ENCODE data around the gene DUSP12. TPM values are rescaled to one million over a fixed set of nuclear protein-coding genes. Genes with fewer than 3 reads are reported as not detected.

Gene DUSP12
- 10 to 100 TPM; 24.1 to 27.6 TPM for total RNA-seq

GRCh38 chr1:161749509-161750407 lies at the start of gene DUSP12:
DUSP12 (plus strand) TSS chr1:161749786; CDS start chr1:161749802, 16 bp downstream.
- POLR2A ChIA-PET, result interaction anchor here (0.7 to 2.1 kb wide), 12 partner anchors 11 to 258 kb away, joined by 3 to 13 read pairs (median 4); partner anchors contain the start of gene ATF6
- peak; percentile 97 for ATAC-seq
- H3K36me3 Mint-ChIP-seq (ENCODE audit: low read depth), result peaks cover 34% of the 10 kb centered on the region
- peaks cover 5% of the 10 kb centered on the region for H3K27me3 Mint-ChIP-seq (ENCODE audit: low read depth)
- H3K4me3 Mint-ChIP-seq, result peak within 1 kb of the TSS; percentile 95
- peak; percentile 92 for DNase-seq
- no peaks in the 10 kb centered on the region for H3K9me3 Mint-ChIP-seq (ENCODE audit: insufficient read depth)
- CTCF ChIA-PET, result interaction anchor here (0.6 to 2.8 kb wide), 14 partner anchors 9 to 287 kb away, joined by 3 to 29 read pairs (median 4); partner anchors contain the start of gene ATF6
- H3K4me1 Mint-ChIP-seq (ENCODE audit: low read depth), result peaks cover 46% of the 10 kb centered on the region
- H3K27ac Mint-ChIP-seq, result peak within 1 kb of the TSS; percentile 96

DNA sequence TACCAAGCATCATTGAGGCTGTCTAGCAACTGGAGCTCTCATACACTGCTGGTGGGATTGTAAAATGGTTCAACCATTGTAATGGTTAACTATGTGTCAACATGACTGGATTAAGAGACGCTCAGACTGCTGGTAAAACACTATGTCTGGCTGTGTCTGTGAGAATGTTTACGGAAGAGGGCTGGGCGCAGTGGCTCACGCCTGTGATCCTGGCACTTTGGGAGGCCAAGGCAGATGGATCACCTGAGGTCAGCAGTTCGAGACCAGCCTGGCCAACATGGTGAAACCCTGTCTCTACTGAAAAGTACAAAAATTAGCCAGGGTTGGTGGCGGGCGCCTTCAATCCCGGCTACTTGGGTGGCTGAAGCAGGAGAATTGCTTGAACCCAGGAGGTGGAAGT lies 47.3 kb upstream of the DUSP12 start:
- Mint-ChIP-seq H3K27me3 (ENCODE audit: low read depth) (peaks cover 22% of the 10 kb centered on the region), H3K9me3 (ENCODE audit: insufficient read depth) (no peaks in the 10 kb centered on the region), H3K27ac (no peak overlapping the region), H3K4me3 (no peak overlapping the region), H3K4me1 (ENCODE audit: low read depth) (no peaks in the 10 kb centered on the region), H3K36me3 (ENCODE audit: low read depth) (no peaks in the 10 kb centered on the region)
- ChIA-PET POLR2A (no interaction called here), CTCF (no interaction called here)
- ATAC-seq, result no peak
- no peak for DNase-seq

- Mint-ChIP-seq H3K36me3 (ENCODE audit: low read depth) (no peaks in the 10 kb centered on the region), H3K4me3 (no peak overlapping the region), H3K27ac (no peak overlapping the region), H3K4me1 (ENCODE audit: low read depth) (no peaks in the 10 kb centered on the region), H3K27me3 (ENCODE audit: low read depth) (peaks cover 15% of the 10 kb centered on the region), H3K9me3 (ENCODE audit: insufficient read depth) (no peaks in the 10 kb centered on the region)
- CTCF ChIA-PET, result no interaction called here
- DNase-seq (no peak), ATAC-seq (no peak)
- POLR2A ChIA-PET, result no interaction called here
These were observed 44.0 kb upstream of the DUSP12 start for GRCh38 chr1:161705537-161705936.

DNA sequence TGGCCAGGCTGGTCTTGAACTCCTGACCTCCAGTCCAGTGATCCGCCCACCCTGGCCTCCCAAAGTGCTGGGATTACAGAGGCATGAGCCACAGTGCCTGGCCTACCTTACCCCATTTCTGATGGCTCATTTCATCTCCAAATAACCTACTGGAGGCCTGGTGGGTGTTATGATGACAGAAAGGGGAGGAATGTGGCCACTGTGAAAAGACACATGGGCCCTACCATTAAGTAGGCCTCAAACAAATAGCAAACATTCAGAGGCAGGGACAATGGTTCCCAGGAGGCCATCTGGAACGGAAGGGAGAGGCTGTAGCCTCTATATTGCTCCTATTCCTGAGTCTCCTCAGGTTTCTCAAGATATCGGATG lies 43.5 kb upstream of the DUSP12 start:
- ChIA-PET CTCF (no interaction called here), POLR2A (no interaction called here)
- no peak for ATAC-seq
- Mint-ChIP-seq H3K4me3 (no peak overlapping the region), H3K27me3 (ENCODE audit: low read depth) (peaks cover 13% of the 10 kb centered on the region), H3K27ac (no peak overlapping the region), H3K4me1 (ENCODE audit: low read depth) (no peaks in the 10 kb centered on the region), H3K9me3 (ENCODE audit: insufficient read depth) (no peaks in the 10 kb centered on the region), H3K36me3 (ENCODE audit: low read depth) (no peaks in the 10 kb centered on the region)
- no peak for DNase-seq

DNA sequence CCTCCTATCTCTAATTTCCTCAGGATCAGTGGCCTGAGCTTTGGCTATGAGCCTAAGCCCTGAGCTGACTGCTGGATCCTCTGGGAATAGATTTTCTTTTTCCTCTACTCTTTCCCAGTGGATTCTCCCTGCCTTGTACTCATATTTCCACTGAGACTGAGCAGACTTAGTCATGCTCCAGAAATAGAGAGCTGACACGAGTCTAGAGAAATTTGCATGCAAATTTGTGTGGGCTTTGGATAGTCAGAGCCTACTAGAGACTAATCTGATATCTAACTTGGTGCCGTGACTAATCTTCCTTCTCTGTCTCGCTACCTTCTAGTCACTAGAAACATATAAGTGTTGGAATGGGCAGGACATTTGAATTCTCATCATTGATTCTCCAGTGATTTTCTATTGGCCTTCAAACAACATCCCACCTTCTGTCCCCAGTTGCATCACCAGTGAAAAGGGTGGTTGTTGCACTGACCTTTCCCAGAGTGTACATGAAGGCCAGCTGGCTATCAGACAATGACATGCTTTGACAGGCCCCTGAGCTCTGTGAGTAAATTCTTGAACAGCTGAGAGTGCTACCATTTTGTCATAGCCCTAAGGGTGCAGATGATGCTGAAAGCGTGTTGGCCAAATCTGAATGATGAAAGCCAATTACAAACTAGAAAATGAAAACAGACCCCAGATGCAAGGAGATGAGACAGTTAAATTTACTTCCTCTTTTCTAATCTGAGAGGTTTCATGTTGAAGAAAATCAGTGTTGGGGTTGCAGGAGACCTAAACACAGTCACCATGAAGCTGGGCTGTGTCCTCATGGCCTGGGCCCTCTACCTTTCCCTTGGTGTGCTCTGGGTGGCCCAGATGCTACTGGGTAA lies 42.9 kb upstream of the DUSP12 start, which contains the start of gene FCRLA:
Gene FCRLA, plus strand, starts transcription at position 748 of the 866 bp plus-strand sequence. Its CDS starts 36 bp downstream, at position 784.
- Mint-ChIP-seq H3K4me3 (no peak within 1 kb of the TSS), H3K27ac (no peak within 1 kb of the TSS), H3K4me1 (ENCODE audit: low read depth) (peaks cover 2% of the 10 kb centered on the region), H3K9me3 (ENCODE audit: insufficient read depth) (no peaks in the 10 kb centered on the region), H3K36me3 (ENCODE audit: low read depth) (no peaks in the 10 kb centered on the region), H3K27me3 (ENCODE audit: low read depth) (peaks cover 13% of the 10 kb centered on the region)
- ChIA-PET CTCF (interaction anchor here (1.4 kb wide), 1 partner anchor 35 kb away, joined by 6 read pairs; no protein-coding TSS in a partner anchor), POLR2A (interaction anchor here (0.6 kb wide), 1 partner anchor 16 kb away, joined by 3 read pairs; no protein-coding TSS in a partner anchor)
- no peak for DNase-seq
- no peak for ATAC-seq

DNA sequence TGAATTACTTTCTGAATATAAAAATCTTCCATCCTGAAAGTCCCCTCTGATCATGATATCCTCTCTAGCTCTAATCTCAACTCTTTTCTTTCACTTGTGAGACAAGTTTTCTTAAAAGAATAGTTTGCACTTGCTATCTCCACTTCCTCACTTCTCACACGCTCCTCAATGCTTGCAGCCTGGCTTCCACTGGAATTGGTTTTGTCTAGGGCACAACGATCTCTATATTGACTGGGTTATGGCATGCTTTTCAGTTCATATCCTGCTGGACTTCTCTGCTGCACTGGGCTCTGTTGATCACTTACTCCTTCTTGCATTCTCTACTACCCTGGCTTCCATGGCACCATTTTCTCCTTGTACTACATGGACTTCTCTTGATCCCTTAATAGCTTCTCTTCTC lies 42.1 kb upstream of the DUSP12 start:
- Mint-ChIP-seq H3K4me3 (no peak overlapping the region), H3K36me3 (ENCODE audit: low read depth) (no peaks in the 10 kb centered on the region), H3K27me3 (ENCODE audit: low read depth) (peaks cover 16% of the 10 kb centered on the region), H3K4me1 (ENCODE audit: low read depth) (peaks cover 7% of the 10 kb centered on the region), H3K9me3 (ENCODE audit: insufficient read depth) (no peaks in the 10 kb centered on the region), H3K27ac (no peak overlapping the region)
- ChIA-PET CTCF (interaction anchor here (1.1 to 1.4 kb wide), 2 partner anchors 11 to 34 kb away, joined by 3 to 6 read pairs; no protein-coding TSS in a partner anchor), POLR2A (no interaction called here)
- ATAC-seq (no peak), DNase-seq (no peak)

- ChIA-PET POLR2A (no interaction called here), CTCF (interaction anchor here (1.0 kb wide), 1 partner anchor 33 kb away, joined by 5 read pairs; no protein-coding TSS in a partner anchor)
- ATAC-seq, result no peak
- Mint-ChIP-seq H3K27ac (no peak overlapping the region), H3K27me3 (ENCODE audit: low read depth) (peaks cover 14% of the 10 kb centered on the region), H3K4me1 (ENCODE audit: low read depth) (peaks cover 7% of the 10 kb centered on the region), H3K4me3 (no peak overlapping the region), H3K9me3 (ENCODE audit: insufficient read depth) (no peaks in the 10 kb centered on the region), H3K36me3 (ENCODE audit: low read depth) (no peaks in the 10 kb centered on the region)
- no peak for DNase-seq
These were observed 40.2 kb upstream of the DUSP12 start for GRCh38 chr1:161709373-161709772.

DNA sequence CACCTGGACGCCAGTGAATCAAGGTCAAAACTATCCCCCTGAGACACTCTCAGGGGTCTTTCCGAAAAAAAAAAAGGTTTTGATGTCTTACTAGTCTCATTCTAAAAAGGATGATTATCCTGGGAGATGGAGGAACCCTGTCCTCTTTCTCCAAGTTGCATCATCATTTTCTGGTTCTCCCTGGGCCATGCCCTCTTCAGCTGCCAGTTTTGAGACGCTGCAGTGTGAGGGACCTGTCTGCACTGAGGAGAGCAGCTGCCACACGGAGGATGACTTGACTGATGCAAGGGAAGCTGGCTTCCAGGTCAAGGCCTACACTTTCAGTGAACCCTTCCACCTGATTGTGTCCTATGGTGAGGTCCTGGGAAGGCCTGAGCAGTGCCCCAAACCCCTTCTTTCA lies 39.0 kb upstream of the DUSP12 start:
- H3K27ac Mint-ChIP-seq, result no peak overlapping the region
- no peak overlapping the region for H3K4me3 Mint-ChIP-seq
- ChIA-PET POLR2A (no interaction called here), CTCF (no interaction called here)
- ATAC-seq, result no peak
- no peak for DNase-seq
- H3K4me1 Mint-ChIP-seq (ENCODE audit: low read depth), result peaks cover 7% of the 10 kb centered on the region
- H3K27me3 Mint-ChIP-seq (ENCODE audit: low read depth), result peaks cover 23% of the 10 kb centered on the region
- no peaks in the 10 kb centered on the region for H3K36me3 Mint-ChIP-seq (ENCODE audit: low read depth)
- H3K9me3 Mint-ChIP-seq (ENCODE audit: insufficient read depth), result no peaks in the 10 kb centered on the region

DNA sequence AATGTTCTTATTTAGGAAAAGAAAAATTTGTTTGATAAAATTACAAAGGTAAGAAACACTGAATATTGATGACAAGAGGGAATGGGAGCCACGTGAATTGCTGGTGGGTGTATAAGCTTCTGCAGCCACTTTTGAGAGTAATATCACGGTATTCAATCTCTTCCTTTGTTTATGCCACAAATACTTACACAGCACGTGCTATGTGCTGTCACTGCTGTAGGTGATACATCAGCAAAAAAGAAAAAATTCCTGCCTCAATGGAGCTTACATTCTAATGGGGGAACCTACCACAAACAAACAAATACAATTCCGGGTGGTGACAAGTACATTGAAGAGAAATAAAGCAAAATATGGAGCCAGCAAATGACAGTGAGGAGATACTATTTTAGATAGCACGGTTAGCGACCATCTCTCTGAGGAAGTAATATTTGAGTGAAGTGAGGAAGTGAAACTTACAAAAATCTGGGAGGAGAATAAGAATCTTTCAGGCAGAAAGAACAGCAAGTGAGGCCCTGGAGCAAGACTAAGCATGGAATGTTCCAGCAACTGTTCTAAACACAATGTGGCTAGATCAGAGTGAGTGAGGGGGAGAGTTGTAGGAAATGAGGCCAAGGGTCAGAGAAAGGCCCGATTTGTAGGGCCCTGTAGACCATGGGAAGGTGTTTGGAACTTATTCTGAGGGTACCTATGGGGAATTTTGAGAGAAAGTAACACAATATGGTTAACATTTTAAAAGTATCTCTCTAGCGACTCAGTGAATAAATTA lies 30.8 kb upstream of the DUSP12 start:
- H3K27ac Mint-ChIP-seq, result peak overlapping the region; percentile 14
- H3K9me3 Mint-ChIP-seq (ENCODE audit: insufficient read depth), result no peaks in the 10 kb centered on the region
- no peaks in the 10 kb centered on the region for H3K36me3 Mint-ChIP-seq (ENCODE audit: low read depth)
- H3K4me1 Mint-ChIP-seq (ENCODE audit: low read depth), result peaks cover 18% of the 10 kb centered on the region
- peaks cover 35% of the 10 kb centered on the region for H3K27me3 Mint-ChIP-seq (ENCODE audit: low read depth)
- H3K4me3 Mint-ChIP-seq, result no peak overlapping the region
- POLR2A ChIA-PET, result no interaction called here
- ATAC-seq (no peak), DNase-seq (no peak)
- CTCF ChIA-PET, result interaction anchor here (0.5 to 0.9 kb wide), 3 partner anchors 11 to 445 kb away, joined by 3 read pairs; no protein-coding TSS in a partner anchor

GRCh38 chr1:161719325-161719611 lies 30.3 kb upstream of the DUSP12 start:
- Mint-ChIP-seq H3K4me3 (no peak overlapping the region), H3K9me3 (ENCODE audit: insufficient read depth) (no peaks in the 10 kb centered on the region), H3K36me3 (ENCODE audit: low read depth) (no peaks in the 10 kb centered on the region), H3K27ac (no peak overlapping the region), H3K27me3 (ENCODE audit: low read depth) (peaks cover 36% of the 10 kb centered on the region), H3K4me1 (ENCODE audit: low read depth) (peaks cover 20% of the 10 kb centered on the region)
- ChIA-PET POLR2A (no interaction called here), CTCF (no interaction called here)
- no peak for DNase-seq
- ATAC-seq, result no peak

DNA sequence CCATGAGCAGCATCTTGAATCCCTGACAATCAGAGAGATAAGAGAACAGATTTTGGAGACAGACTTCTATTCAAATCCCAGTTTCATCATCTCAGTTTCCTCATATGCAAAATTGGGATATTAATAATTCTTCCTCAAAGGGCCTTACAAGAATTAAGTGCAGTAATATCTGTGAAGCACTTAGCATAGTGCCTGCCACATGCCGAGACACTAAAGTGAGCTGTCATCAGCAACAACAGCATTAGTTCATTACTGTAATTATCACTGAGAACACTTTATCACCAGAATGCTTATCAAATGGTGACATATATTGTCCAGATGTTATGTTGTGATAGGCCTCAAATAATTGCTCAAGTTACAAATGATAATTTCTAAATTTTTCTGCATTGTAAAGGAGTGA lies 29.2 kb upstream of the DUSP12 start:
- CTCF ChIA-PET, result interaction anchor here (1.0 kb wide), 1 partner anchor 18 kb away, joined by 3 read pairs; no protein-coding TSS in a partner anchor
- Mint-ChIP-seq H3K27me3 (ENCODE audit: low read depth) (peaks cover 29% of the 10 kb centered on the region), H3K27ac (no peak overlapping the region)

More for the DNA sequence above, 29.2 kb upstream of the DUSP12 start:
- Mint-ChIP-seq H3K9me3 (ENCODE audit: insufficient read depth) (no peaks in the 10 kb centered on the region), H3K4me3 (no peak overlapping the region), H3K36me3 (ENCODE audit: low read depth) (no peaks in the 10 kb centered on the region), H3K4me1 (ENCODE audit: low read depth) (peaks cover 28% of the 10 kb centered on the region)
- no peak for DNase-seq
- no peak for ATAC-seq
- POLR2A ChIA-PET, result no interaction called here

Measured in activated CD8-positive, alpha-beta T cell treated with anti-CD3 and anti-CD28 coated beads, Interleukin-2, amount 10 ng/mL, durations not matched to agents 7 days and 5 days (primary cell).